OCI-LY3 (cell line): ENCODE data around the gene HOXC11.

Experiments
- EZH2phosphoT487 ChIP-seq: fragments of 200-600 bp; shearing (Covaris generic); IDR thresholded peaks from 2 replicates; pipeline ENCODE4 v1.6.1; 2018; ENCODE audit warnings: antibody characterized with exemption, mixed run types, low read depth
- TF ChIP-seq, protein P1 (sequence below): fragments of 200-600, 300-600 bp; sonication (generic); IDR thresholded peaks from 2 replicates; pipeline ENCODE4 v1.5.1; 2014; ENCODE audit warnings: antibody characterized with exemption, low read length, low read depth

DNA sequence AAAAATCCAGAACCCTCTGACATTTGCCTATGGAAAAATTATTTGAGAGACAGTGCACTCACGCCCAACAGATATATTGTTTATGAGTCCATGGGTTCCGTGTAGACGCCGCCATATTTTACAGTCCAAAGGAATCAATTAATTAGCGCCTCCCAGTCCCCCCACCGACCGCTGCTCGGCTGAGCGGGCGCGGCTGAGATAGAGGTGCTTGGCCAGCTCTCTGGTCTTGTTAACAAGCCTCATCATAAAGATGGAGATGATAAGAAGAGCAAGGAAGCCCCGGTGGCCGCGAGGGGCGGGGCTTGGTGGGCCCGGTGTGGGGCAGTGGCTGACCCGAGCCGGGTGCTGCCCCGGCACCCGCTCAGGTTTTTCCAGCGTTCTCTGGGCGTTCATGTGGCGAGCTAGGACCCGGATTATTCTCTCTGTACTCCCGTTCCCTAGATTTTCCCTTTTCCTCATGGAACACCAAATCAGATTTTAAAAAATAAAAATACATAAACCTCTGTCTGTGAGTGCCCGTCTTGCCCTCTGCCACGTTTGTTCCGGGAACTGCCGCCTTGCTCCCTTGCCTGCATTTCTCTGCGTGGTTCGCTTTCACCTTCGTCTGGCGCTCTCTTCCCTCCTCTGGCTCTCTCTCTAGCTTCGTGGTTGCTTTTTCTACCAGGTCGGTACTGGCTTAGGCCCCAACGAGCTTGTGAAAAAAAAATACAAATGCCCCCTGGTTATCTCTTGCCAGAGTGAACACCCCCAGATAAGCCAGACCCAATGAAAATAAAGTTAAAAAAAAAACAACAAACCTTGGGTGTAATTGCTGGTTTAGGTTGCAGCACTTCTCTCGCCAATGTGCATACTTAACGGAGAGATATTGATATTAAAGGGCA is 9.3 kb upstream of the HOXC11 start:
- no peak for TF ChIP-seq EZH2phosphoT487
- TF ChIP-seq, protein P1, sequence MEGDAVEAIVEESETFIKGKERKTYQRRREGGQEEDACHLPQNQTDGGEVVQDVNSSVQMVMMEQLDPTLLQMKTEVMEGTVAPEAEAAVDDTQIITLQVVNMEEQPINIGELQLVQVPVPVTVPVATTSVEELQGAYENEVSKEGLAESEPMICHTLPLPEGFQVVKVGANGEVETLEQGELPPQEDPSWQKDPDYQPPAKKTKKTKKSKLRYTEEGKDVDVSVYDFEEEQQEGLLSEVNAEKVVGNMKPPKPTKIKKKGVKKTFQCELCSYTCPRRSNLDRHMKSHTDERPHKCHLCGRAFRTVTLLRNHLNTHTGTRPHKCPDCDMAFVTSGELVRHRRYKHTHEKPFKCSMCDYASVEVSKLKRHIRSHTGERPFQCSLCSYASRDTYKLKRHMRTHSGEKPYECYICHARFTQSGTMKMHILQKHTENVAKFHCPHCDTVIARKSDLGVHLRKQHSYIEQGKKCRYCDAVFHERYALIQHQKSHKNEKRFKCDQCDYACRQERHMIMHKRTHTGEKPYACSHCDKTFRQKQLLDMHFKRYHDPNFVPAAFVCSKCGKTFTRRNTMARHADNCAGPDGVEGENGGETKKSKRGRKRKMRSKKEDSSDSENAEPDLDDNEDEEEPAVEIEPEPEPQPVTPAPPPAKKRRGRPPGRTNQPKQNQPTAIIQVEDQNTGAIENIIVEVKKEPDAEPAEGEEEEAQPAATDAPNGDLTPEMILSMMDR = no peak
